Endothelial cell of umbilical vein (primary cell): ENCODE data around the gene SLC25A30. TPM values are rescaled to one million over a fixed set of nuclear protein-coding genes. Genes with fewer than 3 reads are reported as not detected.

Experiments used
- BruUV-seq: library from RNA; stranded (reverse); fragments of 400-500 nt; replicated peaks from 2 replicates; lab custom pipeline; 2021; lab: Mats Ljungman, UMichigan
- CTCF ChIA-PET: fragments of 300-600, 350-600 bp; sonication (Branson Sonifier 250); formaldehyde crosslinking; loops from one replicate; lab custom pipeline; 2021; ENCODE audit warnings: antibody characterized with exemption, inconsistent platforms; lab: Charles Lee
- POLR2A ChIA-PET: fragments of 300-600, 350-600 bp; sonication (Branson Sonifier 250); formaldehyde crosslinking; loops from one replicate; lab custom pipeline; 2021; ENCODE audit warnings: antibody characterized with exemption, inconsistent platforms; lab: Charles Lee
- DNase-seq: peaks from one replicate; pipeline ENCODE4 v3.0.0-alpha.2; 2011; ENCODE audit warnings: low read depth, low spot score
- FAIRE-seq: peaks from 2 replicates; lab custom pipeline; 2011; peaks lifted over from hg19 to GRCh38; lab: Jason Lieb, UNC
- H2AFZ ChIP-seq: 2 replicates; pipeline ENCODE4 v1.6.0; 2012; ENCODE audit warnings: low read depth, low read length, control low read depth, inconsistent platforms
- H3K27ac ChIP-seq: 2 replicates; pipeline ENCODE4 v1.5.1; 2011; ENCODE audit warnings: low read depth, mild to moderate bottlenecking, control low read depth, low read length, moderate library complexity; ENCODE audit not compliant: insufficient read depth
- H3K27me3 ChIP-seq, 2 experiments: 2 replicates each; pipeline versions ENCODE4 v1.6.0 to v1.6.1; 2011; ENCODE audit warnings: low read length in 2 of 2, mixed read lengths in 1 of 2; ENCODE audit not compliant: control insufficient read depth in 2 of 2, insufficient read depth in 2 of 2
- H3K36me3 ChIP-seq, 2 experiments: 2 replicates in 1 of 2; 3 replicates in 1 of 2; pipeline ENCODE4 v1.5.1; 2011; ENCODE audit warnings: low read length in 2 of 2, mild to moderate bottlenecking in 1 of 2, moderate library complexity in 1 of 2; ENCODE audit not compliant: control insufficient read depth in 2 of 2, insufficient read depth in 2 of 2; ENCODE audit errors: extremely low read depth in 1 of 2
- H3K4me1 ChIP-seq: 3 replicates; pipeline ENCODE4 v1.5.1; 2011; ENCODE audit warnings: mild to moderate bottlenecking, low read length; ENCODE audit not compliant: control insufficient read depth, insufficient read depth; ENCODE audit errors: extremely low read depth
- H3K4me2 ChIP-seq: 2 replicates; pipeline ENCODE4 v1.6.1; 2011; ENCODE audit warnings: low read length, control low read depth, mixed read lengths; ENCODE audit not compliant: insufficient read depth
- H3K4me3 ChIP-seq, 3 experiments: fragments of 200-600 bp in 1 of 3; sonication (generic), shearing (Covaris generic) in 1 of 3; replicated peaks in 1 of 3; 2 replicates each; pipeline ENCODE4 v1.5.1; 2011 to 2016; ENCODE audit warnings: control low read depth in 3 of 3, low read length in 3 of 3, mild to moderate bottlenecking in 2 of 3, inconsistent platforms in 1 of 3, low read depth in 1 of 3, moderate library complexity in 1 of 3; ENCODE audit not compliant: insufficient read depth in 1 of 3
- H3K79me2 ChIP-seq: 2 replicates; pipeline ENCODE4 v1.6.0; 2012; ENCODE audit warnings: low read length, inconsistent platforms; ENCODE audit not compliant: control insufficient read depth, insufficient read depth
- H3K9ac ChIP-seq: replicated peaks from 2 replicates; pipeline ENCODE3; 2011; ENCODE audit warnings: low read length, control low read depth; ENCODE audit not compliant: insufficient read depth; ENCODE audit errors: extremely low read depth
- H3K9me1 ChIP-seq: replicated peaks from 3 replicates; pipeline ENCODE4 v1.6.0; 2011; ENCODE audit warnings: mild to moderate bottlenecking, low read length; ENCODE audit not compliant: control insufficient read depth, insufficient read depth; ENCODE audit errors: extremely low read depth
- H3K9me3 ChIP-seq: replicated peaks from 2 replicates; pipeline ENCODE4 v1.5.1; 2012; ENCODE audit warnings: low read length, inconsistent platforms; ENCODE audit not compliant: control insufficient read depth, insufficient read depth
- H4K20me1 ChIP-seq: replicated peaks from 2 replicates; pipeline ENCODE3; 2011; ENCODE audit warnings: mild to moderate bottlenecking, low read length; ENCODE audit not compliant: control insufficient read depth, insufficient read depth; ENCODE audit errors: extremely low read depth
- CTCF ChIP-seq, 2 donors: IDR thresholded peaks; 1 replicate in 1 of 2; 2 replicates in 1 of 2; pipeline ENCODE4 v1.5.1; 2011; ENCODE audit warnings: low read length in 2 of 2, mild to moderate bottlenecking in 2 of 2, moderate library complexity in 2 of 2, control low read depth in 1 of 2, inconsistent platforms in 1 of 2, low read depth in 1 of 2; ENCODE audit not compliant: insufficient read depth in 1 of 2; ENCODE audit errors: extremely low read depth in 1 of 2
- EZH2 ChIP-seq: IDR thresholded peaks from 2 replicates; pipeline ENCODE4 v1.6.1; 2012; ENCODE audit warnings: borderline replicate concordance, low read depth, mild to moderate bottlenecking, moderate library complexity, low read length, inconsistent platforms; ENCODE audit not compliant: severe bottlenecking
- FOS ChIP-seq: IDR thresholded peaks from 2 replicates; pipeline ENCODE4 v1.6.1; 2011; ENCODE audit warnings: mild to moderate bottlenecking, low read length, moderate library complexity, borderline replicate concordance; ENCODE audit not compliant: insufficient read depth
- GATA2 ChIP-seq: IDR thresholded peaks from 2 replicates; pipeline ENCODE4 v1.7.0; 2011; ENCODE audit warnings: low read depth, mild to moderate bottlenecking, moderate library complexity, mixed read lengths, low read length; ENCODE audit not compliant: insufficient read length, insufficient read depth
- JUN ChIP-seq: IDR thresholded peaks from 2 replicates; pipeline ENCODE4 v1.6.1; 2011; ENCODE audit warnings: borderline replicate concordance, low read depth; ENCODE audit not compliant: insufficient read length, insufficient read depth
- MAX ChIP-seq: IDR thresholded peaks from 2 replicates; pipeline ENCODE4 v1.6.1; 2011; ENCODE audit not compliant: insufficient read depth, insufficient read length
- MYC ChIP-seq: IDR thresholded peaks from one replicate; pipeline ENCODE4 v1.6.1; 2011; ENCODE audit warnings: mild to moderate bottlenecking, low read depth, low read length
- POLR2A ChIP-seq: IDR thresholded peaks from 2 replicates; pipeline ENCODE4 v1.6.1; 2012; ENCODE audit warnings: low read depth, mild to moderate bottlenecking, control low read depth, low read length
- POLR2AphosphoS5 ChIP-seq: IDR thresholded peaks from 2 replicates; pipeline ENCODE4 v1.6.1; 2012; ENCODE audit warnings: low read depth, mild to moderate bottlenecking, control low read depth, low read length, moderate library complexity; ENCODE audit not compliant: insufficient read depth
- dilution Hi-C: fragments of 300-500 bp; cut with MboI; formaldehyde crosslinking; loops from one replicate; pipeline ENCODE4 v1.15.0; 2019; ENCODE audit warnings: low sequenced_read_pairs; ENCODE audit not compliant: extremely low pct_ligation_motif_present
- intact Hi-C: fragments of 100-400 bp; cut with micrococcal nuclease; formaldehyde crosslinking; loops from one replicate; pipeline ENCODE4 v1.10.0; 2022
- polyA plus RNA-seq, 4 experiments: library from polyadenylated mRNA; depleted of rRNA in 3 of 4; stranded (reverse) in 3 of 4; unstranded in 1 of 4; fragments of >200 nt; gene quantifications; 2 replicates each; pipeline versions ENCODE4 v1.2.1 to v1.2.3, GENCODE V29; 2011 to 2012; ENCODE audit warnings: missing spikeins in 1 of 4
- total RNA-seq: library from RNA; stranded (reverse); gene quantifications from 2 replicates; pipeline ENCODE4 v1.2.3, GENCODE V29; 2021

The SLC25A30 gene
- total and polyA plus RNA-seq, 2 donors (not counting 3 experiments of a cell fraction or from before 2014, with no cell fraction given) = 13.3 to 27.0 TPM

- Histone ChIP-seq H3K36me3 (no peaks in the 10 kb centered on the region), H3K9ac (no peak overlapping the region), H3K27ac (no peak overlapping the region), H3K9me1 (no peaks in the 10 kb centered on the region), H4K20me1 (no peaks in the 10 kb centered on the region), H3K9me3 (no peaks in the 10 kb centered on the region), H3K4me3 (no peak overlapping the region), H3K79me2 (no peaks in the 10 kb centered on the region), H2AFZ (no peak overlapping the region), H3K4me2 (no peak overlapping the region), H3K4me1 (no peaks in the 10 kb centered on the region), H3K27me3 (no peaks in the 10 kb centered on the region)
- TF ChIP-seq CTCF (IDR thresholded peaks at IDR 0.05; ENCODE audit: extremely low read depth in 1 of 2, insufficient read depth in 1 of 2, low read depth in 1 of 2, low read length in 2 of 2) (no peak), EZH2 (no peak), POLR2AphosphoS5 (no peak), JUN (no peak), FOS (no peak), MYC (no peak), GATA2 (no peak), MAX (no peak), POLR2A (no peak)
- POLR2A ChIA-PET = no interaction called here
- no peak for DNase-seq
- intact Hi-C loops (no loop called here), dilution Hi-C loops (no loop called here)
- CTCF ChIA-PET = interaction anchor here (1.3 kb wide), 1 partner anchor 15 kb away, joined by 3 read pairs; no protein-coding TSS in a partner anchor
- no peak for FAIRE-seq
- BruUV-seq = no TSS peak
Measured at GRCh38 chr13:45385907-45386553, 32.1 kb downstream of the SLC25A30 start.
